GM18502 (cell line): ENCODE data around the gene EFNA5.

Experiments
- ATAC-seq: cut with Tn5 transposase; IDR thresholded peaks from one replicate; pipeline ENCODE4 v1.9.1; 2021; ENCODE audit warnings: mild to moderate bottlenecking; ENCODE audit not compliant: unreplicated experiment, poor library complexity

EFNA5 gene

GRCh38 chr5:107531308-107531707 lies 139.4 kb downstream of the EFNA5 start:
- no peak for ATAC-seq

- ATAC-seq: no peak
These were observed 141.1 kb downstream of the EFNA5 start for GRCh38 chr5:107529618-107530017.

GRCh38 chr5:107526270-107526937 lies 144.3 kb downstream of the EFNA5 start:
- ATAC-seq: no peak

GRCh38 chr5:107524111-107524510 lies 146.6 kb downstream of the EFNA5 start:
- ATAC-seq: no peak

- ATAC-seq: no peak
These were observed 147.6 kb downstream of the EFNA5 start for GRCh38 chr5:107523029-107523680.

GRCh38 chr5:107522456-107522855 lies 148.3 kb downstream of the EFNA5 start:
- no peak for ATAC-seq

GRCh38 chr5:107519900-107520354 lies 150.8 kb downstream of the EFNA5 start:
- no peak for ATAC-seq

- no peak for ATAC-seq
These were observed 152.1 kb downstream of the EFNA5 start for GRCh38 chr5:107518616-107519015.

- no peak for ATAC-seq
These were observed 152.5 kb downstream of the EFNA5 start for GRCh38 chr5:107518190-107518589.

GRCh38 chr5:107517185-107518033 lies 153.3 kb downstream of the EFNA5 start:
- peak; percentile 54 for ATAC-seq

GRCh38 chr5:107516452-107517184 lies 154.1 kb downstream of the EFNA5 start:
- peak; percentile 29 for ATAC-seq

GRCh38 chr5:107515521-107516080 lies 155.1 kb downstream of the EFNA5 start:
- ATAC-seq: no peak

- ATAC-seq: no peak
These were observed 156.4 kb downstream of the EFNA5 start for GRCh38 chr5:107514305-107514704.

GRCh38 chr5:107513337-107514085 lies 157.2 kb downstream of the EFNA5 start:
- peak; percentile 62 for ATAC-seq

GRCh38 chr5:107512029-107512428 lies 158.7 kb downstream of the EFNA5 start:
- no peak for ATAC-seq

GRCh38 chr5:107510125-107510524 lies 160.6 kb downstream of the EFNA5 start:
- no peak for ATAC-seq

GRCh38 chr5:107508097-107508496 lies 162.6 kb downstream of the EFNA5 start:
- ATAC-seq: no peak

- ATAC-seq: no peak
These were observed 164.8 kb downstream of the EFNA5 start for GRCh38 chr5:107505763-107506534.

- no peak for ATAC-seq
These were observed 166.3 kb downstream of the EFNA5 start for GRCh38 chr5:107504424-107504823.
